Sigmoid colon (tissue), 7 donors: ENCODE data around the gene KRTAP10-12. TPM values are rescaled to one million over a fixed set of nuclear protein-coding genes. Genes with fewer than 3 reads are reported as not detected.

Experiments used
- DNase-seq: peaks from one replicate; pipeline ENCODE4 v3.0.0-alpha.2; 2019
- H3K27ac ChIP-seq, 4 donors: fragments of 200-600 bp; sonication (generic); one replicate each; pipeline ENCODE4 v1.5.1; 2016 to 2019; ENCODE audit warnings: mild to moderate bottlenecking in 1 of 4
- H3K27me3 ChIP-seq, 3 donors: fragments of 200-600 bp; sonication (generic); one replicate each; pipeline ENCODE4 v1.5.1; 2019; ENCODE audit warnings: mild to moderate bottlenecking in 1 of 3
- H3K36me3 ChIP-seq, 4 donors: fragments of 200-600 bp; sonication (generic); one replicate each; pipeline ENCODE4 v1.5.1; 2016 to 2019
- H3K4me1 ChIP-seq, 4 donors: fragments of 200-600 bp; sonication (generic); one replicate each; pipeline ENCODE4 v1.5.1; 2017 to 2019
- H3K4me3 ChIP-seq, 4 donors: fragments of 200-600 bp; sonication (generic); one replicate each; pipeline ENCODE4 v1.5.1; 2017 to 2019; ENCODE audit warnings: mild to moderate bottlenecking in 2 of 4, moderate library complexity in 1 of 4
- H3K9me3 ChIP-seq, 4 donors: fragments of 200-600 bp in 3 of 4; sonication (generic) in 3 of 4; one replicate each; pipeline versions ENCODE4 v1.5.1 to v1.6.1; 2013 to 2019
- EP300 ChIP-seq, 4 donors: sonication (generic); formaldehyde crosslinking; IDR thresholded peaks; one replicate each; pipeline ENCODE4 v1.6.1; 2017; ENCODE audit warnings: antibody characterized with exemption in 4 of 4
- POLR2A ChIP-seq, 2 donors: fragments of 450-650 bp; IDR thresholded peaks; one replicate each; pipeline ENCODE4 v1.6.1; 2016; ENCODE audit warnings: antibody characterized with exemption in 2 of 2, mild to moderate bottlenecking in 2 of 2, moderate library complexity in 2 of 2
- POLR2AphosphoS5 ChIP-seq, 4 donors: sonication (generic); formaldehyde crosslinking; IDR thresholded peaks; one replicate each; pipeline ENCODE4 v1.6.1; 2017; ENCODE audit warnings: antibody characterized with exemption in 4 of 4
- WGBS, 2 donors: extraction: QIAGEN DNeasy Blood & Tissue Kit; methylation state at CpG; one replicate each; pipeline ENCODE4 v1.1.7; 2013; 5-methylcytosine and 5-hydroxymethylcytosine counted together
- intact Hi-C: fragments of 100-400 bp; cut with DNase I; formaldehyde crosslinking; loops from one replicate; pipeline ENCODE4 v1.15.1; 2023
- polyA plus RNA-seq, 3 donors: library from polyadenylated mRNA; stranded (reverse); fragments of 200-250 nt; gene quantifications; one replicate each; pipeline ENCODE4 v1.2.3, GENCODE V29; 2013
- small RNA-seq, 3 donors: library from RNA; depleted of rRNA; stranded (forward); fragments of <200 nt; gene quantifications; one replicate each; pipeline ENCODE3, GENCODE V24; 2016
- total RNA-seq, 4 donors: library from RNA; depleted of rRNA; stranded (reverse); fragments of >200 nt; gene quantifications; one replicate each; pipeline ENCODE4 v1.1.0, GENCODE V29; 2016
- TF ChIP-seq, protein P1 (sequence below), 4 experiments: fragments of 450-650 bp in 3 of 4; fragments of 200-600 bp in 1 of 4; IDR thresholded peaks; one replicate each; pipeline ENCODE4 v1.5.1; 2016 to 2019; ENCODE audit warnings: antibody characterized with exemption in 4 of 4, mild to moderate bottlenecking in 3 of 4, moderate library complexity in 2 of 4
- donor health status: healthy with polysubstance abuse.
- donor health status: Bipolar disorder and iron deficiency.
- donor health status: healthy.

The KRTAP10-12 gene
- total and polyA plus RNA-seq, 7 donors = not detected

DNA sequence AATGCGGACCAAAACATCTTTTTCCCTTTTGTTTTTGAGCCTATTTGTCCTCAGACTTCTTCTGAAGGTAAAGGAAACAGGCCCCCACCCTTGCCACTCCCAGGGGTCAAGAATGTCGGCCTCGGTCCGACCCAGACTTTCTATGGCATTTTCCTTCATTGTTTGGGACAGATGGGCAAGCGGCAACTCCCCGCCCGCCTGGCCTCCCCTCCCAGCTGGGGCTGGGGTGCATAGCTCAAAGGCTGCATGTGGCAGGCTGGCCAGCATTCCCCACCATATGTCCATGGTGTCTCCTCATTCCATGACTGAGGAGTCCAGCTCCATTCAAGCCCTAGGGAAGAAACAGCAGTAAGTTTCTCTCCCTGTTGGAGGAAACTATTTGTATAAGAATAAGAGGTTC lies 43.8 kb downstream of the KRTAP10-12 start:
- no peak overlapping the region for H3K4me3 ChIP-seq
- no peak for DNase-seq
- 74 to 88% methylated on average over 7 of the region's 7 CpGs for WGBS, 2 donors
- H3K27ac ChIP-seq = no peak overlapping the region
- TF ChIP-seq POLR2AphosphoS5 (IDR thresholded peaks at IDR 0.05) = no peak
- H3K36me3 ChIP-seq = no peaks in the 10 kb centered on the region
- no peaks in the 10 kb centered on the region for H3K27me3 ChIP-seq
- H3K9me3 ChIP-seq = peaks cover 8 to 24% (median 21%) of the 10 kb centered on the region in 4 donors
- H3K4me1 ChIP-seq = no peaks in the 10 kb centered on the region
- intact Hi-C loops = no loop called here

DNA sequence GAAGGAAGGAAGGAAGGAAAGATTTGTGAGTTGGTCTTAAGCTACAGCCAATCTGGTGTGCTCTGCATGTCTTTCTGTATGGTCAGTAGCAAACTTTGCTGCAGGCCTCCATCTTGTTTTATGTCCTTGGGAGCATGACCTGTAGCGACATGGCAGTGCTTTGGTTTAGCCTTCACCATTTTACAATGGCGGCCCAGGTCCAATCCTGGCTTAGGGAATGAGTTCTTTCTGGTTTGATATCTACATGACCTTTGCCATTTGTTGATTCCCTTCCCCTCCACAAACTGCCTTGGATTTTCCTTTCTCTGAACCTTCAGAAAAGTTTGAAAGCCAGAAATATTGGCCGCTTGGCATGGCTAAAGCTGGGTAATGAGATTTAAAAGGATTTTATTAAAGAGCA lies 44.9 kb downstream of the KRTAP10-12 start:
- Histone ChIP-seq H3K4me3 (no peak overlapping the region), H3K27ac (no peak overlapping the region), H3K27me3 (no peaks in the 10 kb centered on the region), H3K36me3 (no peaks in the 10 kb centered on the region), H3K9me3 (peaks cover 8 to 20% (median 20%) of the 10 kb centered on the region in 4 donors), H3K4me1 (no peaks in the 10 kb centered on the region)
- WGBS, 2 donors = 96 to 97% methylated on average over 3 of the region's 3 CpGs
- TF ChIP-seq, protein P1, sequence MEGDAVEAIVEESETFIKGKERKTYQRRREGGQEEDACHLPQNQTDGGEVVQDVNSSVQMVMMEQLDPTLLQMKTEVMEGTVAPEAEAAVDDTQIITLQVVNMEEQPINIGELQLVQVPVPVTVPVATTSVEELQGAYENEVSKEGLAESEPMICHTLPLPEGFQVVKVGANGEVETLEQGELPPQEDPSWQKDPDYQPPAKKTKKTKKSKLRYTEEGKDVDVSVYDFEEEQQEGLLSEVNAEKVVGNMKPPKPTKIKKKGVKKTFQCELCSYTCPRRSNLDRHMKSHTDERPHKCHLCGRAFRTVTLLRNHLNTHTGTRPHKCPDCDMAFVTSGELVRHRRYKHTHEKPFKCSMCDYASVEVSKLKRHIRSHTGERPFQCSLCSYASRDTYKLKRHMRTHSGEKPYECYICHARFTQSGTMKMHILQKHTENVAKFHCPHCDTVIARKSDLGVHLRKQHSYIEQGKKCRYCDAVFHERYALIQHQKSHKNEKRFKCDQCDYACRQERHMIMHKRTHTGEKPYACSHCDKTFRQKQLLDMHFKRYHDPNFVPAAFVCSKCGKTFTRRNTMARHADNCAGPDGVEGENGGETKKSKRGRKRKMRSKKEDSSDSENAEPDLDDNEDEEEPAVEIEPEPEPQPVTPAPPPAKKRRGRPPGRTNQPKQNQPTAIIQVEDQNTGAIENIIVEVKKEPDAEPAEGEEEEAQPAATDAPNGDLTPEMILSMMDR (IDR thresholded peaks at IDR 0.05) = no peak
- no peak for TF ChIP-seq POLR2A (IDR thresholded peaks at IDR 0.05)
- no peak for TF ChIP-seq EP300 (IDR thresholded peaks at IDR 0.05)
- TF ChIP-seq POLR2AphosphoS5 (IDR thresholded peaks at IDR 0.05) = no peak
- no peak for DNase-seq
- intact Hi-C loops = no loop called here

DNA sequence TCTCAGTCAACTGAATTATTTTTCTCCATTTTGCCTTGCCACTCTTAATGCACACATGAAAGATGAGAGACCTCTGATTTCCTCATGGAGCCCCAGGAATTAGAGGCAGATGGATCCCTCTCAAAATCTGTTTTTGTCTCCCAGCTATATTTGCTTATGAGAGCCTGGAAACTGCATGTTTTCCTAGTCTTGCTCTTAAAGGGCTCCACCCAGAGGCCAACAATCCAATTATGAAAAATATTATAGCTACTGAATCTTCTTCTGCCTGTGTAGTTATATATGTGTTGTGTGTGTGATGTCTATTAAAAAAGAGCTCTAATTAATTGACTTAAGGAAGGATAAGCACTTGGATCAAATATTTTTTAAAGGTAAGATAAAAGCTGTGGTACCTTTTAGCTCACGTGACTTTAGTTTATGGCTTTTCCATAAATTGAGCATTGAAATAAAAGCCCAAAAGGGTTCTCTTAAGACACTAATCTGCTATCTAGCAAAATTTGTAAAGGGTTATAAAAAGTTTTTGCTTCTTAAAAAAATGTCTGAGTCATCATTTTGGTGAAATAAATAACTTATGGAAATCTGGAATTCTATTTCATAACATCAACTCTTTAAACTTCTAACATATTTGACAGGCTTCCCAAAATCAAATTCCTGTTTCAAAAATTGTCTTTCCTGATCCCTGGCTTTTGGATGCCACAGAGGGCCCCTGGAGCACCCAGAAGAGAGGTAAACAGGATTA lies 45.6 kb downstream of the KRTAP10-12 start:
- Histone ChIP-seq H3K4me1 (no peaks in the 10 kb centered on the region), H3K27me3 (no peaks in the 10 kb centered on the region), H3K36me3 (no peaks in the 10 kb centered on the region), H3K27ac (no peak overlapping the region), H3K9me3 (peaks cover 6 to 16% (median 14%) of the 10 kb centered on the region in 4 donors), H3K4me3 (no peak overlapping the region)
- intact Hi-C loops = no loop called here
- TF ChIP-seq POLR2A (IDR thresholded peaks at IDR 0.05) = no peak
- TF ChIP-seq, protein P1 (IDR thresholded peaks at IDR 0.05) = no peak
- no peak for TF ChIP-seq EP300 (IDR thresholded peaks at IDR 0.05)
- no peak for TF ChIP-seq POLR2AphosphoS5 (IDR thresholded peaks at IDR 0.05)
- DNase-seq = no peak
- 55 to 95% methylated on average over 1 of the region's 1 CpG for WGBS, 2 donors

Small RNA genes lying within 50 kb of the gene (small RNA-seq; reads per million reads assigned to genes)
- gene KRTAP12-6P = 0 reads per million in 3 donors

Other genes starting within 250 kb of the KRTAP10-12 start
- gene LRRC3, start 241.7 kb upstream of the KRTAP10-12 start, total RNA-seq = 1 to 10 TPM; 3.9 to 7.1 (median 5.4) TPM
- gene LRRC3, start 241.7 kb upstream of the KRTAP10-12 start, polyA plus RNA-seq = 1 to 10 TPM in 1 of 3 donors, under 1 TPM in 2; under 0.01 to 2.9 (median 0.46) TPM
- not detected for gene KRTAP10-1, start 157.0 kb upstream of the KRTAP10-12 start, total RNA-seq
- gene KRTAP10-1, start 157.0 kb upstream of the KRTAP10-12 start, polyA plus RNA-seq = not detected
- gene KRTAP10-2, start 145.7 kb upstream of the KRTAP10-12 start, total RNA-seq = not detected
- not detected for gene KRTAP10-2, start 145.7 kb upstream of the KRTAP10-12 start, polyA plus RNA-seq
- under 1 TPM in 1 of 4 donors, not detected in 3; 0.66 TPM for gene KRTAP10-3, start 138.4 kb upstream of the KRTAP10-12 start, total RNA-seq
- gene KRTAP10-3, start 138.4 kb upstream of the KRTAP10-12 start, polyA plus RNA-seq = not detected
- gene KRTAP10-4, start 123.4 kb upstream of the KRTAP10-12 start, total RNA-seq = not detected
- gene KRTAP10-4, start 123.4 kb upstream of the KRTAP10-12 start, polyA plus RNA-seq = not detected
- not detected for gene KRTAP10-5, start 116.6 kb upstream of the KRTAP10-12 start, total RNA-seq
- gene KRTAP10-5, start 116.6 kb upstream of the KRTAP10-12 start, polyA plus RNA-seq = not detected
- gene KRTAP10-6, start 104.7 kb upstream of the KRTAP10-12 start, total RNA-seq = not detected
- not detected for gene KRTAP10-6, start 104.7 kb upstream of the KRTAP10-12 start, polyA plus RNA-seq
- gene KRTAP10-7, start 96.6 kb upstream of the KRTAP10-12 start, total RNA-seq = not detected
- gene KRTAP10-7, start 96.6 kb upstream of the KRTAP10-12 start, polyA plus RNA-seq = not detected
- gene KRTAP10-8, start 85.1 kb upstream of the KRTAP10-12 start, total RNA-seq = not detected
- not detected for gene KRTAP10-8, start 85.1 kb upstream of the KRTAP10-12 start, polyA plus RNA-seq
- gene KRTAP10-9, start 70.1 kb upstream of the KRTAP10-12 start, total RNA-seq = not detected
- not detected for gene KRTAP10-9, start 70.1 kb upstream of the KRTAP10-12 start, polyA plus RNA-seq
- not detected for gene KRTAP10-10, start 59.8 kb upstream of the KRTAP10-12 start, total RNA-seq
- gene KRTAP10-10, start 59.8 kb upstream of the KRTAP10-12 start, polyA plus RNA-seq = not detected
- gene KRTAP10-11, start 50.8 kb upstream of the KRTAP10-12 start, total RNA-seq = not detected
- gene KRTAP10-11, start 50.8 kb upstream of the KRTAP10-12 start, polyA plus RNA-seq = not detected
- not detected for gene KRTAP12-4, start 42.5 kb upstream of the KRTAP10-12 start, total RNA-seq
- gene KRTAP12-4, start 42.5 kb upstream of the KRTAP10-12 start, polyA plus RNA-seq = not detected
- gene KRTAP12-3, start 39.2 kb upstream of the KRTAP10-12 start, total RNA-seq = not detected
- gene KRTAP12-3, start 39.2 kb upstream of the KRTAP10-12 start, polyA plus RNA-seq = not detected
- gene KRTAP12-2, start 30.2 kb upstream of the KRTAP10-12 start, total RNA-seq = not detected
- gene KRTAP12-2, start 30.2 kb upstream of the KRTAP10-12 start, polyA plus RNA-seq = not detected
- not detected for gene KRTAP12-1, start 15.0 kb upstream of the KRTAP10-12 start, total RNA-seq
- not detected for gene KRTAP12-1, start 15.0 kb upstream of the KRTAP10-12 start, polyA plus RNA-seq
- not detected for gene TSPEAR, start 14.4 kb downstream of the KRTAP10-12 start, total RNA-seq
- gene TSPEAR, start 14.4 kb downstream of the KRTAP10-12 start, polyA plus RNA-seq = under 1 TPM in 2 of 3 donors, not detected in 1; under 0.01 to 0.20 TPM
- 100 to 1,000 TPM in 1 of 4 donors, 10 to 100 TPM in 3; 51.5 to 101 (median 63.1) TPM for gene UBE2G2, start 104.6 kb downstream of the KRTAP10-12 start, total RNA-seq
- 10 to 100 TPM; 21.6 to 45.8 (median 22.7) TPM for gene UBE2G2, start 104.6 kb downstream of the KRTAP10-12 start, polyA plus RNA-seq
- gene SUMO3, start 120.9 kb downstream of the KRTAP10-12 start, total RNA-seq = 10 to 100 TPM; 52.4 to 60.1 (median 57.9) TPM
- 100 to 1,000 TPM in 2 of 3 donors, 10 to 100 TPM in 1; 67.8 to 104 (median 103) TPM for gene SUMO3, start 120.9 kb downstream of the KRTAP10-12 start, polyA plus RNA-seq
- 100 to 1,000 TPM; 158 to 208 (median 188) TPM for gene PTTG1IP, start 176.5 kb downstream of the KRTAP10-12 start, total RNA-seq
- gene PTTG1IP, start 176.5 kb downstream of the KRTAP10-12 start, polyA plus RNA-seq = 100 to 1,000 TPM in 1 of 3 donors, 10 to 100 TPM in 2; 49.7 to 146 (median 59.5) TPM
- gene ITGB2, start 223.7 kb downstream of the KRTAP10-12 start, total RNA-seq = 10 to 100 TPM; 14.7 to 82.0 (median 48.5) TPM
- gene ITGB2, start 223.7 kb downstream of the KRTAP10-12 start, polyA plus RNA-seq = 100 to 1,000 TPM in 1 of 3 donors, 10 to 100 TPM in 2; 21.0 to 103 (median 60.5) TPM
- gene SLX9, start 242.9 kb downstream of the KRTAP10-12 start, total RNA-seq = 10 to 100 TPM; 18.3 to 38.8 (median 22.0) TPM
- 10 to 100 TPM in 2 of 3 donors, 1 to 10 TPM in 1; 9.7 to 31.9 (median 15.0) TPM for gene SLX9, start 242.9 kb downstream of the KRTAP10-12 start, polyA plus RNA-seq